ENCODE data around the gene TNRC6A.
"Not testable (repeated sequence)": the region's sequence is repeated elsewhere in the genome, so short reads cannot be mapped to it uniquely, and the experiment has no call there.

TNRC6A gene

GRCh38 chr16:24853830-24854229, 124.4 kb downstream of the TNRC6A start:
- DNase-seq (ENCODE audit: low spot score), result no peak
- no peaks in the 10 kb centered on the region for H3K36me3 ChIP-seq (ENCODE audit: low read depth)
- H3K9me3 ChIP-seq (ENCODE audit: severe bottlenecking), result no peaks in the 10 kb centered on the region
- H3K27me3 ChIP-seq (ENCODE audit: insufficient read depth, poor library complexity, severe bottlenecking), result no peaks in the 10 kb centered on the region
- no peak for TF ChIP-seq CTCF (IDR thresholded peaks at IDR 0.05; ENCODE audit: poor library complexity, severe bottlenecking)
- no peak overlapping the region for H3K27ac ChIP-seq (ENCODE audit: poor library complexity, severe bottlenecking)
- peak; percentile 54 for ATAC-seq (ENCODE audit: low read depth)
- peaks cover 10% of the 10 kb centered on the region for H3K4me1 ChIP-seq (ENCODE audit: insufficient read depth, poor library complexity, severe bottlenecking)
- no peak overlapping the region for H3K4me3 ChIP-seq (ENCODE audit: severe bottlenecking)

- H3K27me3 ChIP-seq (ENCODE audit: insufficient read depth, poor library complexity, severe bottlenecking), result no peaks in the 10 kb centered on the region
- H3K27ac ChIP-seq (ENCODE audit: poor library complexity, severe bottlenecking), result no peak overlapping the region
- peaks cover 7% of the 10 kb centered on the region for H3K4me1 ChIP-seq (ENCODE audit: insufficient read depth, poor library complexity, severe bottlenecking)
- H3K4me3 ChIP-seq (ENCODE audit: severe bottlenecking), result no peak overlapping the region
- H3K9me3 ChIP-seq (ENCODE audit: severe bottlenecking), result no peaks in the 10 kb centered on the region
- H3K36me3 ChIP-seq (ENCODE audit: low read depth), result no peaks in the 10 kb centered on the region
- ATAC-seq (ENCODE audit: low read depth), result no peak
- TF ChIP-seq CTCF (IDR thresholded peaks at IDR 0.05; ENCODE audit: poor library complexity, severe bottlenecking), result no peak
- no peak for DNase-seq (ENCODE audit: low spot score)
These were observed 125.2 kb downstream of the TNRC6A start for GRCh38 chr16:24854607-24855171.

GRCh38 chr16:24855678-24856077, 126.2 kb downstream of the TNRC6A start:
- ATAC-seq (ENCODE audit: low read depth), result peak; percentile 31; the same call in 2 of the 3 replicates
- Histone ChIP-seq H3K4me1 (ENCODE audit: insufficient read depth, poor library complexity, severe bottlenecking) (peaks cover 7% of the 10 kb centered on the region), H3K4me3 (ENCODE audit: severe bottlenecking) (no peak overlapping the region), H3K27ac (ENCODE audit: poor library complexity, severe bottlenecking) (no peak overlapping the region), H3K27me3 (ENCODE audit: insufficient read depth, poor library complexity, severe bottlenecking) (no peaks in the 10 kb centered on the region), H3K9me3 (ENCODE audit: severe bottlenecking) (no peaks in the 10 kb centered on the region), H3K36me3 (ENCODE audit: low read depth) (no peaks in the 10 kb centered on the region)
- no peak for TF ChIP-seq CTCF (IDR thresholded peaks at IDR 0.05; ENCODE audit: poor library complexity, severe bottlenecking)
- DNase-seq (ENCODE audit: low spot score), result no peak

GRCh38 chr16:24856871-24857270, 127.4 kb downstream of the TNRC6A start:
- H3K36me3 ChIP-seq (ENCODE audit: low read depth); DNase-seq (ENCODE audit: low spot score); H3K9me3 ChIP-seq (ENCODE audit: severe bottlenecking); H3K4me3 ChIP-seq (ENCODE audit: severe bottlenecking); ATAC-seq (ENCODE audit: low read depth); H3K4me1 ChIP-seq (ENCODE audit: insufficient read depth, poor library complexity, severe bottlenecking); H3K27me3 ChIP-seq (ENCODE audit: insufficient read depth, poor library complexity, severe bottlenecking); H3K27ac ChIP-seq (ENCODE audit: poor library complexity, severe bottlenecking): not testable (repeated sequence)

GRCh38 chr16:24858219-24859041, 129.0 kb downstream of the TNRC6A start:
- no peak for TF ChIP-seq CTCF (IDR thresholded peaks at IDR 0.05; ENCODE audit: poor library complexity, severe bottlenecking)
- no peaks in the 10 kb centered on the region for H3K27me3 ChIP-seq (ENCODE audit: insufficient read depth, poor library complexity, severe bottlenecking)
- DNase-seq (ENCODE audit: low spot score) (no peak), ATAC-seq (ENCODE audit: low read depth) (peak; percentile 72; the same call in 2 of the 3 replicates)
- no peak overlapping the region for H3K27ac ChIP-seq (ENCODE audit: poor library complexity, severe bottlenecking)
- no peak overlapping the region for H3K4me3 ChIP-seq (ENCODE audit: severe bottlenecking)
- no peaks in the 10 kb centered on the region for H3K36me3 ChIP-seq (ENCODE audit: low read depth)
- no peaks in the 10 kb centered on the region for H3K9me3 ChIP-seq (ENCODE audit: severe bottlenecking)
- no peaks in the 10 kb centered on the region for H3K4me1 ChIP-seq (ENCODE audit: insufficient read depth, poor library complexity, severe bottlenecking)
